SU-DHL-6 (cell line): Measurements from ENCODE around the gene KRT84.

Experiments
- H2AFZ ChIP-seq: fragments of 200-600 bp; sonication (generic); 2 replicates; pipeline ENCODE4 v1.6.1; 2014; ENCODE audit warnings: low read depth, mild to moderate bottlenecking, moderate library complexity, mixed read lengths, antibody characterized with exemption, low read length; ENCODE audit not compliant: severe bottlenecking
- H3F3A ChIP-seq: fragments of 200-600 bp; shearing (Covaris generic); 2 replicates; pipeline ENCODE4 v1.6.0; 2016; ENCODE audit warnings: antibody characterized with exemption, mild to moderate bottlenecking; ENCODE audit not compliant: insufficient read depth
- H3K27ac ChIP-seq: fragments of 200-600 bp; sonication (generic); 2 replicates; pipeline ENCODE4 v1.5.1; 2016; ENCODE audit warnings: low read depth, mild to moderate bottlenecking, low read length, moderate library complexity, mixed read lengths
- H3K27me3 ChIP-seq: fragments of 200-600 bp; sonication (generic), shearing (Covaris generic); 2 replicates; pipeline ENCODE4 v1.6.0; 2014; ENCODE audit warnings: mild to moderate bottlenecking, low read length
- H3K36me3 ChIP-seq: fragments of 200-600 bp; sonication (generic); 2 replicates; pipeline ENCODE4 v1.6.1; 2014; ENCODE audit warnings: mild to moderate bottlenecking, low read length, mixed read lengths
- H3K4me2 ChIP-seq: fragments of 300-600, 200-600 bp; shearing (Covaris generic), sonication (generic); 2 replicates; pipeline ENCODE4 v1.6.0; 2014; ENCODE audit warnings: low read length, low read depth, mild to moderate bottlenecking; ENCODE audit not compliant: poor library complexity, severe bottlenecking
- H3K4me3 ChIP-seq: fragments of 200-600 bp; sonication (generic); 2 replicates; pipeline ENCODE4 v1.5.1; 2014; ENCODE audit warnings: antibody characterized with exemption, low read length, mild to moderate bottlenecking, mixed read lengths; ENCODE audit not compliant: insufficient read depth, poor library complexity, severe bottlenecking
- H3K79me2 ChIP-seq: fragments of 200-600 bp; sonication (generic); 2 replicates; pipeline ENCODE4 v1.6.1; 2014; ENCODE audit warnings: mild to moderate bottlenecking, low read length, moderate library complexity; ENCODE audit not compliant: insufficient read depth
- H3K9ac ChIP-seq: fragments of 200-600 bp; sonication (generic); 2 replicates; pipeline ENCODE4 v1.7.0; 2014; ENCODE audit warnings: mild to moderate bottlenecking, low read length
- H3K9me2 ChIP-seq: fragments of 200-600 bp; sonication (generic); replicated peaks from 2 replicates; pipeline ENCODE4 v1.6.1; 2014; ENCODE audit warnings: low read length; ENCODE audit not compliant: insufficient read depth
- H3K9me3 ChIP-seq: fragments of 200-600 bp; sonication (generic); 2 replicates; pipeline ENCODE4 v1.6.1; 2014; ENCODE audit warnings: low read length, mixed read lengths; ENCODE audit not compliant: insufficient read depth
- H4K20me1 ChIP-seq: fragments of 200-600 bp; sonication (generic); 2 replicates; pipeline ENCODE4 v1.6.1; 2014; ENCODE audit warnings: low read depth, mild to moderate bottlenecking, antibody characterized with exemption, low read length, moderate library complexity, mixed read lengths
- EZH2phosphoT487 ChIP-seq: fragments of 200-600 bp; sonication (generic), shearing (Covaris generic); conservative IDR thresholded peaks from 2 replicates; pipeline ENCODE4 v1.6.1; 2018; ENCODE audit warnings: mild to moderate bottlenecking, antibody characterized with exemption, low read length, moderate library complexity, mixed read lengths
- TF ChIP-seq, protein P1 (sequence below): fragments of 200-600 bp; sonication (generic); IDR thresholded peaks from one replicate; pipeline ENCODE4 v1.5.1; 2017; ENCODE audit warnings: antibody characterized with exemption, mild to moderate bottlenecking, low read length, moderate library complexity; ENCODE audit not compliant: insufficient read depth, poor library complexity, severe bottlenecking

KRT84 gene

DNA sequence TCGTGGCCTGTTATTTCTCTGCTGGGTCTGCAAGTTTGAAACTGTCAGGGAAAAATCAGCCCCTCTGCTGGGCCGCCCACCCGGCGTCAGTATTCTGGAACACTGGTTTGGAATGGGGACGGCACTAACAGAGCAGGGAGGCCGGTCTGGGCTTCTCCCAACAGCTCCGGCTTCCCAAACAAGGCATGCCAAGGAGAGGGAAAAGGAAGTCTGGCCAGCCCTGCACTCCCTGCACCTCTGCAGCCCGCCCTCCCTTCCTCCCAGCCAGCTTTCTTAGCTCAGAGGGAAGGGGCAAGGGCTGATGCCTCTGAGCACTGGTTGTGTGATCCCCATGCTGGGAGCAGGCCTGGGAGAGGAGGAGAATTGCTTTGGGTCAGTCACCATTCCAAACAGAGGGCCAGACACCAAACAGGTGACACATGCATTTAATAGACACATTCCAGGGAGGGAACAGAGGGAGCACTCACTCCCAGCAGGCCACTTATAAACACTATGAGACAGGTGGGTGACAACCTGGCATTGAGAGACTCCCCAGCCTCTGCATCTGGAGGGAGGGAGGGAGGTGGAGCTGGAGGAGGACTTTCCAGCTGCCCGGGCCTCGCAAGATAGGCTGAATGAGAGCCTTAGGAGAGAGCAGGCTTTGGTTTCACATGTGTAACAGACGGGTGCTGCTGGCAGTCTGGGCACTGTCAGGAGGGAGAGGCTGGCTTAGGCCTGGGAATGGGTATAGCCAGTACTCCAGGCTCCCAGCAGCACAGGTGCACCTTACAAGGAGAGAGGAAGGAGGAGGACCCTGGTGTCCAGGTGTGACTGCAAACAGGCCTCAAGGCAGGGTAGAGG, 38.4 kb upstream of the KRT84 start:
- Histone ChIP-seq H3K79me2 (no peaks in the 10 kb centered on the region), H3K27me3 (no peaks in the 10 kb centered on the region), H3K36me3 (no peaks in the 10 kb centered on the region), H3K4me2 (no peak overlapping the region), H2AFZ (no peak overlapping the region), H3K9me2 (no peaks in the 10 kb centered on the region), H3K9ac (no peak overlapping the region), H3K27ac (no peak overlapping the region), H3K4me3 (no peak overlapping the region), H3K9me3 (no peaks in the 10 kb centered on the region), H4K20me1 (no peaks in the 10 kb centered on the region), H3F3A (no peaks in the 10 kb centered on the region)
- TF ChIP-seq EZH2phosphoT487: no peak
- TF ChIP-seq, protein P1, sequence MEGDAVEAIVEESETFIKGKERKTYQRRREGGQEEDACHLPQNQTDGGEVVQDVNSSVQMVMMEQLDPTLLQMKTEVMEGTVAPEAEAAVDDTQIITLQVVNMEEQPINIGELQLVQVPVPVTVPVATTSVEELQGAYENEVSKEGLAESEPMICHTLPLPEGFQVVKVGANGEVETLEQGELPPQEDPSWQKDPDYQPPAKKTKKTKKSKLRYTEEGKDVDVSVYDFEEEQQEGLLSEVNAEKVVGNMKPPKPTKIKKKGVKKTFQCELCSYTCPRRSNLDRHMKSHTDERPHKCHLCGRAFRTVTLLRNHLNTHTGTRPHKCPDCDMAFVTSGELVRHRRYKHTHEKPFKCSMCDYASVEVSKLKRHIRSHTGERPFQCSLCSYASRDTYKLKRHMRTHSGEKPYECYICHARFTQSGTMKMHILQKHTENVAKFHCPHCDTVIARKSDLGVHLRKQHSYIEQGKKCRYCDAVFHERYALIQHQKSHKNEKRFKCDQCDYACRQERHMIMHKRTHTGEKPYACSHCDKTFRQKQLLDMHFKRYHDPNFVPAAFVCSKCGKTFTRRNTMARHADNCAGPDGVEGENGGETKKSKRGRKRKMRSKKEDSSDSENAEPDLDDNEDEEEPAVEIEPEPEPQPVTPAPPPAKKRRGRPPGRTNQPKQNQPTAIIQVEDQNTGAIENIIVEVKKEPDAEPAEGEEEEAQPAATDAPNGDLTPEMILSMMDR: no peak

DNA sequence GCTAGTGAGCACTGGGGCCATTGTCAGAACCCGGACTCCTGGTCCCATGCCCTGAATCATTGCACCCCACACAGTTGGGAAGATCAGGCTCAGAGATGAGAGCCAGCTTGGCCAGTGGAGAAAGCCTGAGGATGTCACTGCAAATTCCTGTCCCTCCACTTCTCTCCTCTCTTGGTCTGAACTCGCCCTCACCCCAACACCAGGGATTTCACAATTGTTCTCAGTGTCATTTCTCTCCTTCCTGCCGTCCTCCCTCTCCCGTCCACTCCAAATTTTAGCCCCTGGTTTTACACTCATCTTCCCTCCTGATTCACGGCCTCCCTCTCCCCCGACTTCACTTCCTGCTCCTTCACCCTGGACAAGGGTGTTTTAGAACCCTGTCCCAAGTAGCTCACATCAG, 37.6 kb upstream of the KRT84 start:
- H3K9me2 ChIP-seq: no peaks in the 10 kb centered on the region
- H3K4me2 ChIP-seq: no peak overlapping the region
- no peaks in the 10 kb centered on the region for H3K36me3 ChIP-seq
- H3K9ac ChIP-seq: no peak overlapping the region
- H3K4me3 ChIP-seq: no peak overlapping the region
- no peaks in the 10 kb centered on the region for H3F3A ChIP-seq
- no peaks in the 10 kb centered on the region for H3K27me3 ChIP-seq
- no peaks in the 10 kb centered on the region for H4K20me1 ChIP-seq
- no peak overlapping the region for H2AFZ ChIP-seq
- H3K79me2 ChIP-seq: no peaks in the 10 kb centered on the region
- no peaks in the 10 kb centered on the region for H3K9me3 ChIP-seq
- H3K27ac ChIP-seq: no peak overlapping the region
- no peak for TF ChIP-seq EZH2phosphoT487
- TF ChIP-seq, protein P1: no peak

DNA sequence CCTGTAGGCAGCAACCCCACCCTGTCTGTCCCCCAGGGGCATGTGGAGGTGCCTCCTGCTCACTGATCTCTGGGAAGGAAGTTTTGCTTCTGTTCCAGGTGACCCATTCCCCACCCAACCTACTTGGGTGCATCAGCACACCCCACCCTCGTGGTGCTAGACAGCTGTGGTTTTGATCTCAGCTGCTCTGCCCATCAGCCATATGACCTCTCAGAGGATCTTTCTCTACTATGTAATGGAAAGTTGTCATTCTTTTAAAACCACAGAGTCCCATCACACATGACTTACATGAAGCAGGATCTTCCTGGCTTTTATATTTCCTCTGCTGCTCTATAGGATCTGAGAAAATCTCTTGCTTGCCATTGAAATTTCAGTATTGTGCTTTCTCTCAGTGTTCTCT, 34.2 kb upstream of the KRT84 start:
- no peak overlapping the region for H3K27ac ChIP-seq
- no peak overlapping the region for H3K4me2 ChIP-seq
- no peaks in the 10 kb centered on the region for H4K20me1 ChIP-seq
- no peak overlapping the region for H3K9ac ChIP-seq
- H3F3A ChIP-seq: no peaks in the 10 kb centered on the region
- no peak overlapping the region for H2AFZ ChIP-seq
- no peaks in the 10 kb centered on the region for H3K9me3 ChIP-seq
- TF ChIP-seq EZH2phosphoT487: no peak
- H3K27me3 ChIP-seq: no peaks in the 10 kb centered on the region
- H3K4me3 ChIP-seq: no peak overlapping the region
- H3K9me2 ChIP-seq: no peaks in the 10 kb centered on the region
- no peaks in the 10 kb centered on the region for H3K36me3 ChIP-seq
- H3K79me2 ChIP-seq: no peaks in the 10 kb centered on the region

DNA sequence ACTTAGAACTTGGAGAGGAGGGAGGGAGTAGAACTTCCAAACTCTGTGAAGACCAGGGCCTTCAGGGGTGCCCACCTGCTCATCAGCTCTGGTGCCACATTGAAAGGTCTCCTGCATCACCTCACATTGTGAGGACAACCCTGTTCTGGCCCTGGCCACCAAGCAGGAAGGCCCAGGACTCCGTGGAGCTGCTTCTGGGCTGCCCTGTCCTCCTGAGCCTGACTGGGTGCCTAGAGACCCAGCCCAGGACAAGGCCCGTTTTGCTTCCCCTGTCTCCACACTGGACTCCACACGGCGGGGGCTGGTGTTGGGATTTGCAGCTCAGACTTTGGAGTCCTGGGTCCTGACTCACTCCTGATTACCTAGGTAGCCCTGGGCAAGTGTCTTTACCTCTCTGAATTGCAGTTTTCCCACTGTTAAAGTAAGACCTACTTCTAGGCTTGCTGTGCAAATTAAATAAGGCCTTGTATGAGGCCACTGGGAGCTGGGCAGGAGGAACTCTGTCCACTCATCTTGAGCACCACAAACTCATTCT, 33.2 kb upstream of the KRT84 start:
- no peaks in the 10 kb centered on the region for H4K20me1 ChIP-seq
- no peaks in the 10 kb centered on the region for H3F3A ChIP-seq
- no peak overlapping the region for H3K4me3 ChIP-seq

More for the DNA sequence above, 33.2 kb upstream of the KRT84 start:
- no peaks in the 10 kb centered on the region for H3K36me3 ChIP-seq
- no peak overlapping the region for H3K27ac ChIP-seq
- no peak overlapping the region for H3K4me2 ChIP-seq
- no peak for TF ChIP-seq EZH2phosphoT487
- TF ChIP-seq, protein P1: no peak
- no peaks in the 10 kb centered on the region for H3K9me3 ChIP-seq
- H3K79me2 ChIP-seq: no peaks in the 10 kb centered on the region
- H3K9ac ChIP-seq: no peak overlapping the region
- no peaks in the 10 kb centered on the region for H3K9me2 ChIP-seq
- no peak overlapping the region for H2AFZ ChIP-seq
- no peaks in the 10 kb centered on the region for H3K27me3 ChIP-seq
